GM12891 (cell line): Measurements from ENCODE around the gene SHFL.

Experiments
- DNase-seq: peaks from one replicate; pipeline ENCODE4 v3.0.0; 2011; ENCODE audit warnings: low spot score; ENCODE audit not compliant: insufficient read length
- FAIRE-seq: peaks from 2 replicates; lab custom pipeline; 2011; peaks lifted over from hg19 to GRCh38; lab: Jason Lieb, UNC
- PAX5 ChIP-seq: IDR thresholded peaks from 2 replicates; pipeline ENCODE4 v1.6.1; 2011; ENCODE audit warnings: low read length, moderate library complexity, mild to moderate bottlenecking; ENCODE audit not compliant: insufficient read depth, severe bottlenecking
- POLR2A ChIP-seq: IDR thresholded peaks from 2 replicates; pipeline ENCODE4 v1.6.1; 2011; ENCODE audit warnings: low read depth, low read length, control low read depth
- POLR2AphosphoS5 ChIP-seq: IDR thresholded peaks from 2 replicates; pipeline ENCODE4 v1.6.1; 2011; ENCODE audit warnings: low read depth, low read length, control low read depth
- POU2F2 ChIP-seq: IDR thresholded peaks from 2 replicates; pipeline ENCODE4 v1.6.1; 2011; ENCODE audit warnings: low read depth, mild to moderate bottlenecking, control low read depth, low read length, moderate library complexity
- SPI1 ChIP-seq: IDR thresholded peaks from 2 replicates; pipeline ENCODE4 v1.6.1; 2011; ENCODE audit warnings: low read depth, low read length, control low read depth
- TAF1 ChIP-seq: IDR thresholded peaks from 2 replicates; pipeline ENCODE4 v1.6.1; 2011; ENCODE audit warnings: low read depth, low read length, control low read depth

Gene SHFL

DNA sequence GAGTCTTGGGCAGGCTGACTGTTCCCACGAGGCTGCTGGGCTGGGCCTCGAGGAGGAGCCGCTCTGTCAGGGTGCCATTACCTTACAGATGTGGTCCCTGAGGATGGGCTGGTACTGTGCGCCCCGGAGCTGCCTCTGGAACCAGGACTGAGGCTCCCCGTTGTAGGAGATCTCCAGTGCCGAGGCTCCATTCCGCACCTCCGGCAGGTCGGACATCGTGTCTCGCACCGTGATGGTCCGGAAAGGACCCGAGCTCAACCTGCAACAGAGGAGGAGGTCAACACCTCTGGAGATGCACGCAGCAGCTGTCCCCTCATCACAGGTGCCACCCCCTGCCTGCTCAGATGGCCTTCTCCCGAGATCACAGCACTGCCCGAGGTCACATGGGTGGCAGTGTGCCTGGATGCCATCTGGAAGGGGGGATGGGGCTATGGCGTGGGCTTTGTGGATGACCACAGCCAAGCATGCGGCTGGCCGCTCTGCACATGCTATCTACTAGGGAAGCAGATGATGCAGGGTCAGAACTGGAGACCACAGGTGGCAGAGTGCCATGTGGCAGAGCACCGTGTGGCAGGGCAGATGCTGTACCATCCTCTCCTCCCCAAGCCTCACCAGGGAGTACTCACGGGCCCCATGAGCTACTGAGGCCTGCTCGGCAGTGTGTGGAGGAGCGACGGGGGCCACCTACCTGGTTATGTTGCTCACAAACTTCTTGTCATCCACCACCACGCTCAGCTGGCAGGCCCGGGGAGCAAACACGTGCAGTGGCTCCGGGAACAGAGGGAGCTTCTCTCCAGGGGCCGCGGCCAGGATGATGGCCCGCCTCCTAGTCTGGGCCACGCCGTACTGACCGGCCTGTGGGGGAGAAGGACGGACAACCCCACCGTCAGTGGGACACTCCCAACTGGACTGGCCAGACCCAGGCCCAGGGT, 51.9 kb downstream of the SHFL start:
- FAIRE-seq: no peak
- no peak for DNase-seq
- TF ChIP-seq POLR2AphosphoS5 (no peak; the same call in 1 of the 2 replicates), TAF1 (no peak), PAX5 (no peak), POU2F2 (no peak), POLR2A (no peak), SPI1 (no peak)

DNA sequence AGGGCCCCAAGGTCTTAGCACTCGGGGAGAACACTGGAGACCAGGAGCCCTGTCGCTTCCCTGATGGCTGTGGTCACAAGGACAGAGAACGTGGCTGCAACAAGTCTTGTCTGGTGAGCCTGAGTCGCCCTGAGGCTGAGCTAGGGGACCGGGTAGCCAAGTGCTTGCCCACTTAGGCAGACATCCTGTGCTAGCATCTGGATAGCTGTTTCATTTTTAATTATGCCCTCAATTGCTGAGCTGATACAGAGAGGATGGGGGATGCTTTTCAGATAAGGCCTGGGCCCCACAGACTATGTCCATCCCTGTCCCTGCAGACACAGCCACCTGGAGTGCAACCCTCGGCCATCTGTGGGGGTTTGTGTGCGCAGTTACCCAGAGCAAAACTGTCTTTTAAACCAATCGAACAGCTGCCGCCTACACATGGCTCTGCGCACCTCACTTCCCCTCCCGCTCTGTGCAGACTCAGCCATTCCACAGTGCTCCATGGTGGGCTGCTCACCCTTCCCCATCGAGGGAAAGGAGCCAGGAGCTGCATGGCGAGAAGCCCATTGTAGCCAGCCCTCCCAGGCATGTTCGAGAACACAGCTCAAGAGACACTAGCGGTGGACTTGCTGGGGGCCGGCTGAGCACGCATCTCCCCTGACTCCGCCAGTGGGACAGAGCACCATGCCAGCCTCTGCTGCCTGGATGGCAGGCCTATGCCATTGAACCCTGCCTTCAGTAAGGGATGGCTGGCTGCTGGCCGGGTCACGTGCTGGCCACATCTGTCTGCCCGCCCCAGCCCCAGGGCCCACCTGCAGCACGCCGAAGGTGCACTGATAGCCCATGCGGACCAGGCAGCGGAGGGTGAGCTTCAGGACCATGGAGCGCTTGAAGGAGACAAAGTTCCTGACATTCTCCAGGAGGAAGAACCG, 53.0 kb downstream of the SHFL start:
- TF ChIP-seq POLR2A: no peak
- no peak for TF ChIP-seq SPI1
- no peak for TF ChIP-seq POU2F2
- no peak for TF ChIP-seq POLR2AphosphoS5
- no peak for TF ChIP-seq TAF1
- TF ChIP-seq PAX5: no peak
- FAIRE-seq (no peak), DNase-seq (no peak)

DNA sequence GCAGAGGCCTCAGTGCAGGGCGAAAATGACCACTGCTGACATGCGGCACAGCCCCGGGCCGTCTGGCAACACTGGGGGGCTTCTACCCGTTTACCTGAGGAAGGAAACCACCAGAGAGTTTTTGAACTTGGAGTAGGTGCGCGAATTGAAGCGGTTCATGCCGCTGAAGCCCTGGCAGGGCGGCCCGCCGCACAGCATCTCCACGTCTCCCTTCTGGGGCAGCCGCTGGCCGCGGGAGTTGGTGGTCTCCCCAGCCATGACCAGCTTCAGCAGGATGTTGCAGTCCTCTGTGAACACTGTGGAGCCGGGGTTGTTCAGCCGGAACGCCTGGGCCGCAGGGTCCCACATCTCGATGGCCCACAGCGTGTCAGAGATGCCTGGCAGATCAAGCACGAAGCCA, 53.8 kb downstream of the SHFL start:
- no peak for DNase-seq
- FAIRE-seq: no peak
- no peak; the same call in 1 of the 2 replicates for TF ChIP-seq POLR2AphosphoS5
- TF ChIP-seq PAX5: no peak
- no peak for TF ChIP-seq TAF1
- TF ChIP-seq POLR2A: no peak

DNA sequence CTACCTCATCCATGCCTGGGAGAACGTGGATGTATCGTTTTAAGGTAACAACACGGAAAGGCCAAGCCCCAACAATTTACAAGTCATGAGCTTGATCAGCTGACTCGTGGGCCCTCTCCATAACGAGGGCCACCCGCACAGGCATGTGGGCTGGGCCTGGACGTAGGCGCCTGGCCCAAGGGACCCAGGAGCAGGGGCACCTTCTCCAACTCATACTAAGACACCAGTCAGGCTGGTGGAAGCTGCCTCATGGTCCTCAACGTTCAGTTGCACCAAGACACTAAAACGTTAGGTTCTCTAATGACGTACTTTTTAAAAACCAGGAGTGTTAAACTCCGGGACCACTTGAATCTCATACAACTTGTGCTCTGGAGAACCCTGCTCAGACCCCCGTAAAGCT, 55.4 kb downstream of the SHFL start:
- FAIRE-seq: no peak
- no peak for TF ChIP-seq POU2F2
- no peak for TF ChIP-seq POLR2AphosphoS5
- no peak for TF ChIP-seq TAF1
- no peak for TF ChIP-seq PAX5
- no peak for TF ChIP-seq POLR2A
- no peak for TF ChIP-seq SPI1
- DNase-seq: no peak

DNA sequence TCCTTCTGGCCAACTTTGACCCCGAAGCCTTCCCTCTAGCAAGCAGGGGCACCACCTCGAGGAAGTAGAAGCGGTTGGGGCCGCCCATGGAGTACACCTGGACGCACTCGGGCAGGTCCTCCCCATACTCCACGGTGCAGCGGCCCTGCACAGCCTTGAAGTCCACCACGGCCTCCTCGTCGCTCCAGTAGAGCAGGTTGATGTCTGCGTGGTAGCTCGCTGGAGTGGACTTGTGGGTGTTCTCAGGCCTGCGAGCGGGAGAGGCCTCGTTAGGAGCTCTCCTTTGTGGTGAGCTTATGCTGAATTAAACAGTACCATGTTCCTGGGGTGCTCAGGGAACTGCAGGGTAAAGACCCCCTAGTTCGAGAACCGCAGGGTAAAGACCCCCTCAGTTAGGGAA, 55.9 kb downstream of the SHFL start:
- FAIRE-seq: no peak
- TF ChIP-seq POLR2A (no peak), TAF1 (no peak), PAX5 (no peak), POU2F2 (no peak), POLR2AphosphoS5 (no peak)
- DNase-seq: no peak
